ENCODE measurements around the gene PHLDB1. TPM values are rescaled to one million over a fixed set of nuclear protein-coding genes. Genes with fewer than 3 reads are reported as not detected.
A peak's percentile ranks its signal among the peaks of the same experiment; 100 is the strongest.
"Not testable (repeated sequence)": the region's sequence is repeated elsewhere in the genome, so short reads cannot be mapped to it uniquely, and the experiment has no call there.

PHLDB1 gene
- total RNA-seq, 1 experiment from 2014 or later = 36.2 TPM

DNA sequence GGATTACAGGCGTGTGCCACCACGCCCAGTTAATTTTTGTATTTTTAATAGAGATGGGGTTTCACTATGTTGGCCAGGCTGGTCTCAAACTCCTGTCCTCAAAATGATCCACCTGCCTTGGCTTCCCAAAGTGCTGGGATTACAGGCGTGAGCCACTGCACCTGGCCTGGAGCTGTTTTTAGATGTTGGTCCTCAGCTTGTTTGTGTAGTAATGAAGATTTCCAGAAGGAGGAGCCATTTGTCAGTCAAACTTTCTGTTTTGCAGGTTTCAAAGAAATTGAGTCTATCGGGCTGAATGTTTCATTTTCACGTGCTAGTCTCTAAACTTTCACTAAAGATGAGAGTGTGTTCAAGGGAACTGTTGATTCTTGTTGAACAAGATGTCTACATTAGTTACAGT lies 12.4 kb upstream of the PHLDB1 start:
- RAD21 ChIA-PET (ENCODE audit: low non-redundant PET in 1 of 2, low total read pairs in 2 of 2, uncharacterized antibody in 2 of 2, unreplicated experiment in 2 of 2); H3K9ac ChIP-seq (ENCODE audit: low read length); H3K4me1 ChIP-seq (ENCODE audit: control insufficient read depth in 1 of 2, insufficient read depth in 2 of 2, low read length in 2 of 2); H2AFZ ChIP-seq (ENCODE audit: low read depth, low read length, poor library complexity, severe bottlenecking); BruUV-seq (replicated peaks); H4K20me1 ChIP-seq (ENCODE audit: insufficient read depth); H3K4me3 ChIP-seq (replicated peaks in 1 of 2; ENCODE audit: low read depth in 1 of 2, low read length in 2 of 2); H3K27ac ChIP-seq (ENCODE audit: low read depth, low read length); H3K79me2 ChIP-seq (ENCODE audit: insufficient read depth, low read length); H3K9me3 ChIP-seq (ENCODE audit: control insufficient read depth in 1 of 2, insufficient read depth in 1 of 2, low read depth in 1 of 2, low read length in 2 of 2); DNase-seq (ENCODE audit: low read depth, low spot score); H3K9me2 ChIP-seq (ENCODE audit: insufficient read depth); H3K4me2 ChIP-seq (ENCODE audit: low read length); H3K27me3 ChIP-seq (ENCODE audit: insufficient read depth, low read length): not testable (repeated sequence)
- peak; percentile 62 for TF ChIP-seq RAD21 (IDR thresholded peaks at IDR 0.05; ENCODE audit: low read depth)
- TF ChIP-seq, protein P1, sequence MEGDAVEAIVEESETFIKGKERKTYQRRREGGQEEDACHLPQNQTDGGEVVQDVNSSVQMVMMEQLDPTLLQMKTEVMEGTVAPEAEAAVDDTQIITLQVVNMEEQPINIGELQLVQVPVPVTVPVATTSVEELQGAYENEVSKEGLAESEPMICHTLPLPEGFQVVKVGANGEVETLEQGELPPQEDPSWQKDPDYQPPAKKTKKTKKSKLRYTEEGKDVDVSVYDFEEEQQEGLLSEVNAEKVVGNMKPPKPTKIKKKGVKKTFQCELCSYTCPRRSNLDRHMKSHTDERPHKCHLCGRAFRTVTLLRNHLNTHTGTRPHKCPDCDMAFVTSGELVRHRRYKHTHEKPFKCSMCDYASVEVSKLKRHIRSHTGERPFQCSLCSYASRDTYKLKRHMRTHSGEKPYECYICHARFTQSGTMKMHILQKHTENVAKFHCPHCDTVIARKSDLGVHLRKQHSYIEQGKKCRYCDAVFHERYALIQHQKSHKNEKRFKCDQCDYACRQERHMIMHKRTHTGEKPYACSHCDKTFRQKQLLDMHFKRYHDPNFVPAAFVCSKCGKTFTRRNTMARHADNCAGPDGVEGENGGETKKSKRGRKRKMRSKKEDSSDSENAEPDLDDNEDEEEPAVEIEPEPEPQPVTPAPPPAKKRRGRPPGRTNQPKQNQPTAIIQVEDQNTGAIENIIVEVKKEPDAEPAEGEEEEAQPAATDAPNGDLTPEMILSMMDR (IDR thresholded peaks at IDR 0.05 in 2 of 3, conservative IDR thresholded peaks at IDR 0.05 in 1 of 3; ENCODE audit: borderline replicate concordance in 1 of 3, insufficient read depth in 1 of 3, low read depth in 2 of 3, low read length in 2 of 3) = peak; percentile 44 to 62 (median 55); a peak in 5 of 6 replicates
- H3K36me3 ChIP-seq (ENCODE audit: control insufficient read depth in 1 of 2, insufficient read depth in 2 of 2, low read length in 2 of 2) = peaks cover 49 to 64% of the 10 kb centered on the region in 2 experiments
- ChIA-PET POLR2A (interaction anchor here (0.7 kb wide), 2 partner anchors 9 to 40 kb away, joined by 3 to 4 read pairs; no protein-coding TSS in a partner anchor), CTCF (interaction anchor here (0.6 to 1.8 kb wide), 15 partner anchors 9 to 95 kb away, joined by 3 to 11 read pairs (median 4); partner anchors contain the start of gene PHLDB1)
- intact Hi-C loops (cut with micrococcal nuclease) = loop anchor here (1.0 to 5.0 kb wide), 2 partner anchors 64 to 362 kb away; partner anchors contain the start of gene UPK2
- ATAC-seq = peak; percentile 62; the same call in 1 of the 2 replicates

DNA sequence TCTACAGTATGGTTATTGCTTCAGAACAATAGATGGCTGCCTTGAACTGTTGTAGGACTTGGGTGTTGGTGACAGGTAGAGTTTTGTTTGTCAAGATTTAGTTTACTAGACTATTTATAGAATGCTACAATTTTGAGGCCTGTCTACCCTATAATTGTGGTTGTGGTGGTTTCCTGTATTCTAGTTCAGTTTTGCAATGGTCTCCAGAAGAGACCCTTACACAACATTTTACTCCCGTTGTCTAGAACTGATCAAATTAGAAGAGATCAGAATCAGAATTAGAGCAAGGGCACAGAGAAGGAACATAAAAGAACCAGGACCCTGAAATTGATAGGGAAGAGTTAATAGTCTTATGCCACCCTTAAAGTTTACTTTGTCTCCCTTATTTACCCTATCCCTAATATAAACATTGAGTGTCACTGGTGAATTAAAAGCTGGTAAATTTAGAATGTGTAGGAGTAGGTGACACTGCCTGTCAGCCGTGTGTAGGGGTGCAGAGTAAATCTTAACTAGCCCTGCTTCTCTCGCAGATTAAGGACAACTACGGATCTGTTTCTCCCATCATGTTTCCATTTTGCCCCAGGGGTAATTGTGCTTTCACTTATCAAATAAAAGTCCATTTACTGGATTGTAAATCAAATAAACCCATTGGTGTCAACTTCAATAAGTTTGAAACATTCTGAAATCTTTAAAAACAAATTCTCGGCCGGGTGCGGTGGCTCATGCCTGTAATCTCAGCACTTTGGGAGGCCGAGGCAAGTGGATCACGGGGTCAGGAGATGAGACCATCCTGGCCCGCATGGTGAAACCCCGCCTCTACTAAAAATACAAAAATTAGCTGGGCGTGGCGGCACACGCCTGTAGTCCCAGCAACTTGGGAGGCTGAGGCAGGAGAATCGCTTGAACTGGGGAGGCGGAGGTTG lies 10.9 kb upstream of the PHLDB1 start:
- intact Hi-C loops (cut with micrococcal nuclease) = loop anchor here (5.0 kb wide), 1 partner anchor 361 kb away; the partner anchor contains the start of gene UPK2
- H3K9me3 ChIP-seq (ENCODE audit: control insufficient read depth in 1 of 2, insufficient read depth in 1 of 2, low read depth in 1 of 2, low read length in 2 of 2) = no peaks in the 10 kb centered on the region
- no peak for ATAC-seq
- no TSS peak for BruUV-seq (replicated peaks)
- no peaks in the 10 kb centered on the region for H3K79me2 ChIP-seq (ENCODE audit: insufficient read depth, low read length)
- H4K20me1 ChIP-seq (ENCODE audit: insufficient read depth) = no peaks in the 10 kb centered on the region
- POLR2A ChIA-PET = no interaction called here
- H2AFZ ChIP-seq (ENCODE audit: low read depth, low read length, poor library complexity, severe bottlenecking) = no peak overlapping the region
- H3K9ac ChIP-seq (ENCODE audit: low read length) = no peak overlapping the region
- H3K4me1 ChIP-seq (ENCODE audit: control insufficient read depth in 1 of 2, insufficient read depth in 2 of 2, low read length in 2 of 2) = no peaks in the 10 kb centered on the region
- H3K36me3 ChIP-seq (ENCODE audit: control insufficient read depth in 1 of 2, insufficient read depth in 2 of 2, low read length in 2 of 2) = peaks cover 46 to 62% of the 10 kb centered on the region in 2 experiments
- no peaks in the 10 kb centered on the region for H3K9me2 ChIP-seq (ENCODE audit: insufficient read depth)
- no peaks in the 10 kb centered on the region for H3K27me3 ChIP-seq (ENCODE audit: insufficient read depth, low read length)
- CTCF ChIA-PET = interaction anchor here (0.6 to 1.8 kb wide), 2 partner anchors 8 to 466 kb away, joined by 3 to 11 read pairs; no protein-coding TSS in a partner anchor
- no peak overlapping the region for H3K4me2 ChIP-seq (ENCODE audit: low read length)
- H3K27ac ChIP-seq (ENCODE audit: low read depth, low read length) = no peak overlapping the region
- H3K4me3 ChIP-seq (replicated peaks in 1 of 2; ENCODE audit: low read depth in 1 of 2, low read length in 2 of 2) = no peak overlapping the region
- RAD21 ChIA-PET (ENCODE audit: low non-redundant PET in 1 of 2, low total read pairs in 2 of 2, uncharacterized antibody in 2 of 2, unreplicated experiment in 2 of 2) = no interaction called here
- no peak for DNase-seq (ENCODE audit: low read depth, low spot score)
- TF ChIP-seq, protein P2, sequence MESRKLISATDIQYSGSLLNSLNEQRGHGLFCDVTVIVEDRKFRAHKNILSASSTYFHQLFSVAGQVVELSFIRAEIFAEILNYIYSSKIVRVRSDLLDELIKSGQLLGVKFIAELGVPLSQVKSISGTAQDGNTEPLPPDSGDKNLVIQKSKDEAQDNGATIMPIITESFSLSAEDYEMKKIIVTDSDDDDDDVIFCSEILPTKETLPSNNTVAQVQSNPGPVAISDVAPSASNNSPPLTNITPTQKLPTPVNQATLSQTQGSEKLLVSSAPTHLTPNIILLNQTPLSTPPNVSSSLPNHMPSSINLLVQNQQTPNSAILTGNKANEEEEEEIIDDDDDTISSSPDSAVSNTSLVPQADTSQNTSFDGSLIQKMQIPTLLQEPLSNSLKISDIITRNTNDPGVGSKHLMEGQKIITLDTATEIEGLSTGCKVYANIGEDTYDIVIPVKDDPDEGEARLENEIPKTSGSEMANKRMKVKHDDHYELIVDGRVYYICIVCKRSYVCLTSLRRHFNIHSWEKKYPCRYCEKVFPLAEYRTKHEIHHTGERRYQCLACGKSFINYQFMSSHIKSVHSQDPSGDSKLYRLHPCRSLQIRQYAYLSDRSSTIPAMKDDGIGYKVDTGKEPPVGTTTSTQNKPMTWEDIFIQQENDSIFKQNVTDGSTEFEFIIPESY (IDR thresholded peaks at IDR 0.05; ENCODE audit: extremely low read depth, insufficient replicate concordance, low read length) = no peak
- TF ChIP-seq RAD21 (IDR thresholded peaks at IDR 0.05; ENCODE audit: low read depth) (no peak), FOSL1 (IDR thresholded peaks at IDR 0.05; ENCODE audit: low read depth) (no peak), ZFX (IDR thresholded peaks at IDR 0.05) (no peak), EZH2 (IDR thresholded peaks at IDR 0.05) (no peak)
- TF ChIP-seq, protein P3, sequence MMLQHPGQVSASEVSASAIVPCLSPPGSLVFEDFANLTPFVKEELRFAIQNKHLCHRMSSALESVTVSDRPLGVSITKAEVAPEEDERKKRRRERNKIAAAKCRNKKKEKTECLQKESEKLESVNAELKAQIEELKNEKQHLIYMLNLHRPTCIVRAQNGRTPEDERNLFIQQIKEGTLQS (IDR thresholded peaks at IDR 0.05) = no peak
- TF ChIP-seq, protein P4, sequence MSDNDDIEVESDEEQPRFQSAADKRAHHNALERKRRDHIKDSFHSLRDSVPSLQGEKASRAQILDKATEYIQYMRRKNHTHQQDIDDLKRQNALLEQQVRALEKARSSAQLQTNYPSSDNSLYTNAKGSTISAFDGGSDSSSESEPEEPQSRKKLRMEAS (IDR thresholded peaks at IDR 0.05) = no peak

All from HCT116 (cell line).